ENCODE results near the gene HSPA9. TPM values are rescaled to one million over a fixed set of nuclear protein-coding genes. Genes with fewer than 3 reads are reported as not detected.

Gene HSPA9
- total RNA-seq, 1 experiment from 2014 or later = 537 TPM

DNA sequence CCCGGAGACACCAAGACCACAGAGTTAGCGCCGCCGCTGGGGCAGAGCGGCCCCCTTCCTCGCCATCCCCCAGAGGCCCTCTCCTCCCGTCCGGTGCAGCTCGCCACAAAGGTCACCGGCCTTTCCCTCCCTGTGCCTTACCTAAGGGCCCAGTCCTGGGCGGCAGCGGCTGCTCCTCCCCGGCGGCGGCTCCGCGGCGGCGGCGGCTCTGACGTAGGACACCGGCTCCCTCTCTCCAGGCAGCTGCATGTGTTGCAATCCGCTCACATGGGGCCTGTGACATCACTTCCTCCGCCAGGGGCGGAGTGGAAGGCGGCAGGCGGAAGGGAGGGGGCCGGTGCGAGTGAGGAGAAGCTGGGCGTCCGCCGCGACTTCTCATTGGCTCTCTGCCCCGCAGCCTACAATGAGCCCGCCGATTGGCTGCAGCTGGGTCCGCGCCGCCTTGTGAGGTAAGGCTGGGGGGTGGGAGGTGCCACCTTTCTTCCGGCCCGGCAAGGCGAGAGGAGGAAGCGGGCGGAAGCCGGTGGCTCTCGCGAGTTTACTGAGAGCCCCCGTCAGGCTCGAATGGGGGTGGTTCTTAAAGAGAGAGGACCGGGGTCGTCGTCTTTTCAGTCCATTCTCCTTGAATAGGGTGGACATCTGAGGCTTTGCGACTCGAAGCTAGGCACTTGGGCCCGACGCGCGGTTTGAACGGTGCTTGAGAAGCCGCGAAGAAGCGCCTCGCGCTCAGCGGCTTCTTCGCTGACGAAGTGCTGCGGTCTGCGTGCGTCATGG lies 32.1 kb downstream of the HSPA9 start, which contains the start of gene ETF1:
ETF1 (minus strand) TSS at position 281 of the 774 bp plus-strand sequence. CDS start 318 bp downstream, outside the sequence.
- peaks cover 20% of the 10 kb centered on the region for H3K4me1 Mint-ChIP-seq (ENCODE audit: low read depth, unreplicated experiment)
- DNase-seq = peak; percentile 100
- peak within 1 kb of the TSS; percentile 82 for H3K4me3 Mint-ChIP-seq (ENCODE audit: unreplicated experiment)
- H3K27me3 Mint-ChIP-seq (ENCODE audit: insufficient read depth, unreplicated experiment) = no peaks in the 10 kb centered on the region
- Histone ChIP-seq H3K4me3 (ENCODE audit: low read depth, low read length) (peak within 1 kb of the TSS; percentile 100), H3K27me3 (replicated peaks; ENCODE audit: control insufficient read depth, insufficient read depth, low read length) (no peaks in the 10 kb centered on the region), H3K4me1 (peaks cover 28% of the 10 kb centered on the region), H3K36me3 (ENCODE audit: control insufficient read depth, insufficient read depth, low read length) (peaks cover 3% of the 10 kb centered on the region), H3K9me3 (no peaks in the 10 kb centered on the region)
- H3K27ac Mint-ChIP-seq (ENCODE audit: unreplicated experiment) = peak within 1 kb of the TSS; percentile 95
- CTCF ChIA-PET = interaction anchor here (0.6 to 1.2 kb wide), 6 partner anchors 15 to 634 kb away, joined by 3 to 8 read pairs (median 5); partner anchors contain the start of genes EGR1 and HSPA9
- intact Hi-C loops (cut with micrococcal nuclease; ENCODE audit: unreplicated experiment) = loop anchor here (1.0 to 2.0 kb wide), 3 partner anchors 15 to 78 kb away; partner anchors contain the start of gene EGR1
- TF ChIP-seq, protein P1, sequence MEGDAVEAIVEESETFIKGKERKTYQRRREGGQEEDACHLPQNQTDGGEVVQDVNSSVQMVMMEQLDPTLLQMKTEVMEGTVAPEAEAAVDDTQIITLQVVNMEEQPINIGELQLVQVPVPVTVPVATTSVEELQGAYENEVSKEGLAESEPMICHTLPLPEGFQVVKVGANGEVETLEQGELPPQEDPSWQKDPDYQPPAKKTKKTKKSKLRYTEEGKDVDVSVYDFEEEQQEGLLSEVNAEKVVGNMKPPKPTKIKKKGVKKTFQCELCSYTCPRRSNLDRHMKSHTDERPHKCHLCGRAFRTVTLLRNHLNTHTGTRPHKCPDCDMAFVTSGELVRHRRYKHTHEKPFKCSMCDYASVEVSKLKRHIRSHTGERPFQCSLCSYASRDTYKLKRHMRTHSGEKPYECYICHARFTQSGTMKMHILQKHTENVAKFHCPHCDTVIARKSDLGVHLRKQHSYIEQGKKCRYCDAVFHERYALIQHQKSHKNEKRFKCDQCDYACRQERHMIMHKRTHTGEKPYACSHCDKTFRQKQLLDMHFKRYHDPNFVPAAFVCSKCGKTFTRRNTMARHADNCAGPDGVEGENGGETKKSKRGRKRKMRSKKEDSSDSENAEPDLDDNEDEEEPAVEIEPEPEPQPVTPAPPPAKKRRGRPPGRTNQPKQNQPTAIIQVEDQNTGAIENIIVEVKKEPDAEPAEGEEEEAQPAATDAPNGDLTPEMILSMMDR (IDR thresholded peaks at IDR 0.05; ENCODE audit: insufficient read depth in 1 of 2, low read depth in 1 of 2, low read length in 1 of 2, severe bottlenecking in 1 of 2, unreplicated experiment in 1 of 2) = no peak
- no peaks in the 10 kb centered on the region for H3K9me3 Mint-ChIP-seq (ENCODE audit: unreplicated experiment)
- POLR2A ChIA-PET = interaction anchor here (0.5 to 2.9 kb wide), 20 partner anchors 9 to 731 kb away, joined by 3 to 42 read pairs (median 4); partner anchors contain the start of genes CDC25C, CTNNA1, EGR1 and FAM53C
- BruUV-seq (replicated peaks) = no TSS peak
- H3K36me3 Mint-ChIP-seq (ENCODE audit: insufficient read depth, unreplicated experiment) = peaks cover 73% of the 10 kb centered on the region

DNA sequence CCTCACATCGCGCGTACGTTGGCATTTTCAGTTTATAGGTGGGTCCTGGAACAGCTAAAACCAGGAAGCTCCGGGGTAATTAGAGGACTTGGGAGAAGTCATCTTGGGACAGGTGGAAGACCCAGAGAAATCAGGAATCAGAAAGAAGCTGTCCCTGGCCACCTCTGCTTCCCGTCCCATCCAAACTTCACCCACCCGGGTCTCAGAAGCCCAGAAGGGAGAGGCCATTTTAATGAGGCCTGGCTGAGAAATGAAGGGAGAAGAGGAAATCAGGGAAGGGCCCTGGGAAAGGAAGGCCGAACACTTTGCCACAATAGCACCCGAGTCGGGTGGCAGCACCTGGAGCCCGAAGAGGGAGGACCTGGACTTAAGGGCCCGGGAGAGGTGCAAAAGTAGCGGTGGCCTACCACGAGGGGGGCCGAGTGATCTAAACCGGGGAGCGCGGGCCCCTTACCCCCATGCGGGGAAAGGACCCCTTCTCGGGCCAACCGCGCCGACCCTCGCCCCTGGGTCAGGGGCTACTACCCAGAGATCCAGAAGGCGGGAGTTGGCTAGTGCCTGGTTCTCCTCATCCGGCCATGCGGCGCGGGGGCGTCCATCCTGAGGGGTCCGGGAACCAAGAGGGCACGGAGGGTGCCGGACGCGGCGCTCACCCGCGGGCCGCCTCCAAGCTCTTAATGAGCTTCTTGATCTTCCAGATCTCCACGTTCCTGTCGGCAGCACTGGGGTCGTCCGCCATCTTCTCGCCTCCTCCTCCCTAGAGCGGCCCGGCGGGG lies 32.8 kb downstream of the HSPA9 start:
- DNase-seq = no peak
- intact Hi-C loops (cut with micrococcal nuclease; ENCODE audit: unreplicated experiment) = loop anchor here (2.0 kb wide), 1 partner anchor 50 kb away; no protein-coding TSS in a partner anchor
- Histone ChIP-seq H3K36me3 (ENCODE audit: control insufficient read depth, insufficient read depth, low read length) (peaks cover 3% of the 10 kb centered on the region), H3K4me1 (peaks cover 28% of the 10 kb centered on the region), H3K4me3 (ENCODE audit: low read depth, low read length) (peak overlapping the region; percentile 100), H3K27me3 (replicated peaks; ENCODE audit: control insufficient read depth, insufficient read depth, low read length) (no peaks in the 10 kb centered on the region), H3K9me3 (no peaks in the 10 kb centered on the region)
- POLR2A ChIA-PET = interaction anchor here (0.5 to 2.9 kb wide), 11 partner anchors 8 to 211 kb away, joined by 3 to 42 read pairs (median 7); partner anchors contain the start of genes CDC25C, EGR1, FAM53C and HSPA9
- no peaks in the 10 kb centered on the region for H3K9me3 Mint-ChIP-seq (ENCODE audit: unreplicated experiment)
- no peaks in the 10 kb centered on the region for H3K27me3 Mint-ChIP-seq (ENCODE audit: insufficient read depth, unreplicated experiment)
- BruUV-seq (replicated peaks) = TSS peak; percentile 39
- peaks cover 72% of the 10 kb centered on the region for H3K36me3 Mint-ChIP-seq (ENCODE audit: insufficient read depth, unreplicated experiment)
- peaks cover 17% of the 10 kb centered on the region for H3K4me1 Mint-ChIP-seq (ENCODE audit: low read depth, unreplicated experiment)
- CTCF ChIA-PET = interaction anchor here (0.6 to 1.2 kb wide), 4 partner anchors 14 to 77 kb away, joined by 3 to 8 read pairs (median 5); partner anchors contain the start of genes EGR1 and HSPA9
- TF ChIP-seq, protein P1 (IDR thresholded peaks at IDR 0.05; ENCODE audit: insufficient read depth in 1 of 2, low read depth in 1 of 2, low read length in 1 of 2, severe bottlenecking in 1 of 2, unreplicated experiment in 1 of 2) = no peak
- H3K4me3 Mint-ChIP-seq (ENCODE audit: unreplicated experiment) = peak overlapping the region; percentile 82
- H3K27ac Mint-ChIP-seq (ENCODE audit: unreplicated experiment) = peak overlapping the region; percentile 95
